NCI-H446 (cell line): Measurements from ENCODE around the gene RAPGEF1.

Experiments used
- DNase-seq, 2 experiments: peaks; one replicate each; lab custom pipeline; 2025; lab: John Stamatoyannopoulos, UW

RAPGEF1 gene

DNA sequence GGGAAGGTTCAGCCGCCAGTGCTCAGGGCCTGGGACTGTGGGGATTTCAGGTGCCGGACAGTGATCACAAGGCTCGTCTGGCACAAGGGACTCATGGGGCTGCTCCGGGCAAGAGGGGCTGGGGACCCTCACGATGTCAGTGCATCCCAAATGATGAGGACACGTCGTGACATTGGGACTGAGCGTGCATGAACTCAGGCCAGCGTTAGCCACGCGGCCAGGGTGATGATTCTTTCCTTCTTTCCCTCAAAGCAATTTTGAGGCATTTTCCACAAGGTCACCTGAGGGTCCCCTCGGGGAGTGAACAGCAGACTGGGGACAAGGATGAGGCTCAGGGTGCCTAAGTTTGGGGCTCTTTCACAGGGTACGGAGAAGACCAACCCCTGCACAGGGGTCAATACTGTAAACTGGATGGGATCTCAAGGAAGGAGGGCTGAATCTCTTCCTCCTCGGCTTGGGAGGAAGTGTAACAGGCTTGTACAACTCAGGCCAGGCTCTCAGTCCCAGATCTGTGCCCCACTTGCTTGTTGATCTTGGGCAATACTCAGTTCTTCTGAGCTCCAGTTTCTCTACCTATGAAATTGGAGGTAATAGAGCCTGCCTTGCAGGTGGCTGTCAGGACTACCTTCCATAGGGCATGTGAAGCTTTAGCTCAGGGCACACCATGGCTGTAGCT lies 116.1 kb downstream of the RAPGEF1 start:
- DNase-seq = no peak

DNA sequence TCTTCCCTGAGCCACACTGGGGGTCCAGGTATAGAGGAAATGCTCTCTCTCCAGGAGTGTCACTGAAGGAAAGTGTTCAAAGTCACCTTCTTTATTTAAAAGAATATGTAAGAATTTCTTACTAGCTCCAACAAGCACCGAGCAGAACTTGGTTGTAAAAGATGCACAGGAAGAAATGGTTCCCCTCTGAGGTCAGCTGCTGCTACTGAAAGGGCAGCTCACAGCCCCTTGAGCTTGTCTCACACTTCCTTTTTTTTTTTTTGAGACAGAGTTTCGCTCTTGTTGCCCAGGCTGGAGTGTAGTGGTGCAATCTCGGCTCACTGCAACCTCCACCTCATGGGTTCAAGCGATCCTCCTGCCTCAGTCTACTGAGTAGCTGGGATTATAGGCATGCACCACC lies 117.4 kb downstream of the RAPGEF1 start:
- no peak for DNase-seq

DNA sequence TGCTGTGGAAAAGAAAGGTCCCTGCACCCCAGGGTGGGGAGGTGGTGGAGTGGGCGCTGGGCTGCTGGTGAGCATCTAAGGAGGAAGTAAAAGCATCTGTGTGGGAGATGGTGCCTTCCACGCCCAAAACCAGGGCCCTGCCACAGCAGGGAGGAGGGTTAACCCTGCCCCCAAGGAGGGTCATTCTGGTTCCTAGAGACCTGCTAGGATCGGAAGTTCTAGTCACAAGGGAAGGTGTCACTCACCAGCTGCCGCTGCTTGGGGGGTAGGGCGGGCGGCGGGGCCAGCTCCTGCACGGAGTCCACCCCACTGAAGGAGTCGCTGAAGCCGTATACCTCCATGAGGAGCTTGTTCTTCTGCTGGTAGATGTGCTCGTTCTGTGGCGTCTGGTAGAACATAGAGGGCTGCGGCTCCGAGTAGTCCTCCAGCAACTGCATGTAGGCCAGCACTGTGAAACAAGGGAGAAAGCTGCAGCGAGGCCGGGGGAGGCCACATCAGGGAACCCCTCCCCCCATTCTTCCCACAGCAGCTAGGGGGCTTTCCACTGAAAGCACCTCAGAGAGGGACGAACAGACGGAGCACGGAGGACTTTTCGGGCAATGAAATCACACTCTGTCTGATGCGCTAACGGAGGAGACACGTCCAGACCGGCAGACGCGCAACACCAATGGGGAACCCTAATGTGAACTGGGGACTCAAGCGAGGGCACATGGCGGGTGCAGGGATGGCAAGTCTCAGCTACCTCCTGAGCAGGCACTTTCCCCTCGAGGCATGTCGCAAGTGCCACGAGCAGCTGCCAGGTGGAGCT lies 118.1 kb downstream of the RAPGEF1 start:
- no peak for DNase-seq

DNA sequence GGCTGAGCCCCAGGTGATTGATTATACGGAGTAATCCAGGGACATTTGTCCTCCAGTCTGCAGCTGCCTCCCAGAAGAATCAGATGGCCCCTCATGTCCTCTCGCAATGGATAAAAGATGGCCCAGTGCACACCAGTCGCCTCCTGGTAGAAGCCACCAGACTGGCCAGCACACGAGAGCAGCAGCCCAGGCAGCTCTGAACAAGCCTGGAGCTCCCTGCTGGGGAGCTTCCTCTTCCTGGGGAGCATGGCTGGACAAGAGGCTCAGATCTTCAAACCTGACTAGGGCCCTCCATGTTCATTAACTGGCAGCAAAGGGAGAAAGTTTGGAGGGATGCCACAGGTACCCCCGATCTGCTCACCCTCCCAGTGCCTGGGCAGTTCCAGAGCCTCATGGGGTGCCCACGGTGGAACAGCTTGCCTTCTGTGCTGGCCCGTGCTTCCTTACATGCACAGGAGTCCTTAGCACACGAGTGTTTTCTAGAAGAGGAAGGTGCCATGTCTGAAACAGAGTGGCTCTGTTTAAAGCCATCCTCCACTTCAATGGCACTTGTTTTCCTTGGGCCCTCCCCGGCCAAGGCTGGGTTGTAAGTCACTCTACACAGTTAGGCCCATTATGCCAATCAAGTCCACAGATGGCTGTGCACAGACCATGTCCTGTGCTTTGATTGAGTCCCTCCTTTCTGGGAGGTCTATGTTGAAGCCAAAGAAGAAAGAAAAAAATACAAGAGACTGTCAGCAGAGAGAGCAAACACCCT lies 118.9 kb downstream of the RAPGEF1 start:
- DNase-seq = peak in 1 of 2 experiments; percentile 3

DNA sequence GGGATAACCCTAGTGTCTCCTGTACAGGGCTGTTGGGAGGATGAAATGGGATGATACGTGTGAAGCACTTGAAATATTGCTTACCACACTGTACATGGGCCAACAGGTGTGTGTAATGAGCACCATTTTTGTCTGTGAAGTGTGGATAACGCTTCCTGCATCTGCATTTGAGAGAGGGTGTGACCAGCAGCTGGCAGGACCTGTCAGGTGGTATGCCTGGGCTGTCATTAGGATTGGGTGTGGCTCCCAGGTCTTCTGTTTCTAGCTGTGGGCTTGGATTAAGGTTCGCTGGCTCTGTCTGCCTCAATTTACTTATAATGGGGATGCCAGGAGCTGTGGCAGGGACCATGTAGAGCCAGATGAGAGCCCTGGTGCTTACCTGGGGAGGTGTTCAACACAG lies 120.2 kb downstream of the RAPGEF1 start:
- no peak for DNase-seq

DNA sequence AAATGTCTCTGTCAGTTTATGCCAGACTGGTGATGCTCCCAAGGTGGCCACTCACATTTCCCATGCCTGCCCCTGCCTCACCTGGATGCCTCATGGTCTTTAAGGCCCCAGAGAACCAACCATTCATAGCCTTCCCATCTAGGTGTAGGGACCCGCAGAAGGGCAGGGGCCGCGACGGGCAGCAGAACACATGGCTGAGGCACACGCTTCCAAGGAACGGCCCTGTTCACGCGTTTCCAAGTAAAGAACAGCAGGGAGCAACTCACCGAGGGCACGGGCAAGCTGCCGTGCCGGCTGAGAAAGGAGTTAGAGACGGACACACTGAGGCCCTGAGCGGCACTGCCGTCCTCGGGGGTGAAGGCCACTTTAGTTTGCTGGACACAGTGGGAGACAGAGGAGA lies 121.1 kb downstream of the RAPGEF1 start:
- DNase-seq = no peak

DNA sequence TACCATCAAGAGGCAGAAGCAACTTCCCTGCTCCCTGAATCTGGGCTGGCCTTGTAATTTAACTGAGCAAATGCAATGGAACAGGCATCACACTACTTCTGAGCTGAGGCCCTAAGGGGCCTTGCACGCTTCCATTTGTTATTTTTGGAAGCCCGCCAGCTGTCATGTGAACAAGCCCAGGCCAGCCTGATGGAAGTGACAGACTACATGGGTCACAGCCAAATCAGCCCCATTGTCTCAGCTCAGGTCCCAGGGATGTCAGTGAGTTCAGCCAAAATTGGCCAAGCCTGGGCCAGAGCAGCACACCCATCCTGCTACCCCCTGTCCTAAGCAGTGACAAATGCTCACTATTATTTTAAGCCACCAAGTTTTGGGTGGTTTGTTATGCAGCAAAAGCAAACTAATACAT lies 121.8 kb downstream of the RAPGEF1 start:
- DNase-seq = peak in 1 of 2 experiments; percentile 48

DNA sequence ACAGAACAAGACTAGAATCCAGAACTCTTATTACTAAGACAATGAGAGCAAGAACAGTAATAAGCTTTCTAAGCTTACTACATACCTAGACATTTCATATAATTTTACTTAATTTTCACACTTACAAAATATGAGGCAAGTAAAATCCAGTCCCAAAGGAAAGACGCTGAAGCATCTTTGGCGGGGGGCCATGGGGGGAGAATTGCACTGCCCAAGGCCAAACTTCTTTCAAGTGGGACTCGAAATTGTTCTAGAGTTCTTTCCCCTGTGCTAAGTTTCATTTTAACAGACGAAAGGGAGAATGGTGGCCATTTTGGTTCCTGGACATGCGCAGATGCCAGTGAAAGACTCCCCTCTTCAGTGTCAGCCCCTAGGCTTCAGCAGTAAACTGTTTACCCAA lies 122.3 kb downstream of the RAPGEF1 start:
- DNase-seq = no peak

DNA sequence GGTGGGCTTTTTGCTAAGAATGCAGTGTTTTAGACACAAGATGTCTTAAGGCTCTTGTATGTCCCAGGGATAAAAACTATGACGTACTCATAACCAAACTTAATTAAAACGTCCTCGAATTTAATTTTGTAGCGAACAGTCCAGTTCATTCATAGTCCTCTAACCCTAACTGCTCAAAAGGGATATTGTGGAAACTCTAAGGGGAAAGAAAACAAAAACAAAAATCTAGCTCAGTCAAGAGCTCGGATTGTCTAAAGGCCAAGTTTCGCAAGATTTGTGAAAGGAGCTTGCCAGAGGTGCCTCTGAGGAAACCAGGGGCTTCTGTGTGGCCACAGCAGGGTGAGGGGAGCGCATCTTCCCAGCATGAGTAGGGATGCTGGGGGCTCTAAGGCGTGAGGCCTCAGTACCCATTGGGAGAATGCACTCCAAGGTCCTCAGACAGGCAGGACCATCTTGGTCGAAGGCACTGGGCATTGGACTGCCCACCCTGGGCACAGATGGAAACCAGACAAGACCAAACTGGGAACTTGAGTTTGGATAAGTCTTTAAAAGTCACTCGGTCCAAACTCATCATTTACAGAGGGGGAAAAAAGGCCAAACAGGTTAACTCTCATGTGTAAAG lies 122.8 kb downstream of the RAPGEF1 start:
- DNase-seq = no peak

DNA sequence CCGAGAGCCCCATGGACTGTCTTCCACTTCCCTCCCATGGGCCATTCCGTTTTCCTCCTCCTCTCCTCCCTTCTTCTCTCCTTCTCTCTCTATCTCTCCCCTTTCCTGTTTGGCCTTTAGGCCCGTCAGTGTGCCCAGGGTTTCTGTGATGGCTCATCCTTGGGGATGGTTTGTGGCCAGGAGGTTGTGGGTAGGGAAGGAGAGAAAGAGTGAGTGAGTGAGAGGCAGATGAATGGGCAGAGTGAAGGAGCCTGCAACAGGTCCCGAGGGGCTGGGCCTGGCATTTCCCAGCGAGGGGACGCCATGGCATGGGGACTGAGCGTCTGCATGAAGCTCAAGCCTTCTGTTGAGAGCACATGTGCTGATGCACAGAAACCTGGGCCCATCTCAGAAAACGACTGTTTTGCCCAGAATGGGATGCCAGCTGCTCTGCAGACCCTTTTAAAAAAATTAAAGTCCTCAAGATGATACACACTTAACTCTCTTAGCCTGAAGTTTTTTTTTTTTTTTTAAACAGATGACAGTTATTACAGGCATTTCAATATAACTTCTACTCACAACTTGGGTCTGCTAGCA lies 125.4 kb downstream of the RAPGEF1 start:
- DNase-seq = no peak

DNA sequence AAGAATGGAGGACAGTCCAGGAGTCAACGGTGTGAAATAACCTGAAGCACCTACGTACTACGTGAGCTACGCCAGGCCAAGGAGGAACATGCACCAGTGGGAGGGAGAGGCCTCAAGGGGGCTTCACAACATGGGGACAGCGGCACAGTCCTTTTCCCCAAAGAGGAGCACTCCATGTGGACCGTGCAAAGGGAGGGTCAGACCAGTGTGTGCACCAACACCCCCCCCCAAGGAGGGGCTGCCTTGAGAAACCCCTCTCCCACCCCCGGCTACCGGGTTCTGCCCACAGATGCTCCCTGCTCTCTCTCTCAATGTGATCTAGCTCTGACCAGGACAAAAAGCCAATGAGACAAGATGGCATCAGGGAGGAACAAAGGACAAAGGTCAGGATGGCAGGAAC lies 126.0 kb downstream of the RAPGEF1 start:
- no peak for DNase-seq

DNA sequence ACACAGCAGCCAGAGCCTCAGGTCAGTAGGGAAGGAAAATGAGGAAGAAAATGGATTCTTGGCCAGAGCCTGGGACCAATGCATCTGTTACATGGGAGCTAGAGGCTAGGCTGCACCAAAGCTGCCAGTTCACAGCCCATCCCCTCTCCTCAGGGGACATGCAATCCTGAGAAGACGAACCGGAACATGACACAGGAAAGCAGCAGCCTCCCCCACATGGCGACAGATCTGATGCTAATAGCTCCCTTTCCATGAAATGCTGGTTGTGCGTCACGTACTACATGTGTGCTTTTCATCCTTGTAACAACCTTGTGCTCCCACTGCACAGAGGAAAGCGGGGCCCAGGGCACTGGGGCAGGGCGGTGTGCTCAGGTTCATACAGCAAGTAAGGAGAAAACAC lies 127.0 kb downstream of the RAPGEF1 start:
- DNase-seq = no peak

DNA sequence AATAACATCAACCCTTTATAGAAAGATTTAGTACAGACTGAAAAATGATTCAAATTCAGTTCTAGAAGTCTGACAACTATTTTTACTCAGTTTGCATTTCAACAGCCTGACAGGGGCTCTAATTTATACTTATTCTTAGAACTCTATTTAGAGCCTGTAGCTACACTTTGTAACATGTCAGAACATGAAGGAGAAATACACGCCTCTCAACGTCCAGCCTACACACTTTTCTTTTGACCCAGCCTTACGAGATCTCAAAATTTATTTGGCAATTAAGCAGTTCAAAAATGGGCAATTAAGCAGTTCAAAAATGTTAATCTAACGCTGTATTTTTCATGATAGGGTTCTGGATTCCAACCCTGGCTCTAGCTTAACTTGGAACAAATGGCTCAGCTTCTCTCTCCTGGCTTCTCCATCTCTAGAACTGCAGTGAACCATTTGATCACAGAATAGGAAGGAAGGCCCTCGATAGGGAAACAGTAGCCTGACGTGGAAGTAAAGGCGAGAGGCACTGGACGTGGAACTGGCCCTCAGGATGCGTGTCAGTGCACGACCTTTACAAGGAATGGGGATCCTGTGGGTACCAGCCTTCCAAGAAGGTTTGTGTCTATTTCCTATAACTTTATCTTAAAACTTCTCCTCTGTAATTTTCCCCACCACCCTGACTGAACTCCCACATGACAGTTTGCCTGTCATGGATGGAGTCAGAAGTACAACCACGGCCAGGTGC lies 128.1 kb downstream of the RAPGEF1 start:
- no peak for DNase-seq

DNA sequence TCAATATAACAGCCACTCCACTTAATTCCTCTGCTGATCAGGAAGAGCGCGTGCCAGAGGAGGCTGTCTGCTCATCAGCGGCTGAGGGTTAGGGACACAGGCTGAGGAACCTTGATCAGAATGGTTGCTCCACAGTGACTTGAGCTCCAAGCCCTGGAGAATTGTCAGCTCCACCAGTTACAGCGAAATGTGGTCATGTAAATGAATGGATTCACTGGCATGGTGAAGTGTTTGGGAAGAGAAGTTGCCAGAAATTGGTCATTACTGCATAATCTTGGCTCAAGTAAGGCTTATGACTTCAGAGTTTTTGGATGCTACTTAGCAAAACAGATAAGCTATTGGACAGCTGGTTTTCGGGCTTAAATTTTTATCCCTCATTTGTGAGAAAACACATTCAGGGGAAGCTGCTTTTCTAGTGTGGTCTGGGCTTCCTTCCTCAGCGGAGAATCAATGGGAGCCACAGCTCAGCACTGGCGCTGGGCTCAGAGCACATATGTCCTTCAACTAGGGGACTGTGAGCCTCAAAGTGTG lies 129.6 kb downstream of the RAPGEF1 start:
- peak; percentile 81 to 87 for DNase-seq

DNA sequence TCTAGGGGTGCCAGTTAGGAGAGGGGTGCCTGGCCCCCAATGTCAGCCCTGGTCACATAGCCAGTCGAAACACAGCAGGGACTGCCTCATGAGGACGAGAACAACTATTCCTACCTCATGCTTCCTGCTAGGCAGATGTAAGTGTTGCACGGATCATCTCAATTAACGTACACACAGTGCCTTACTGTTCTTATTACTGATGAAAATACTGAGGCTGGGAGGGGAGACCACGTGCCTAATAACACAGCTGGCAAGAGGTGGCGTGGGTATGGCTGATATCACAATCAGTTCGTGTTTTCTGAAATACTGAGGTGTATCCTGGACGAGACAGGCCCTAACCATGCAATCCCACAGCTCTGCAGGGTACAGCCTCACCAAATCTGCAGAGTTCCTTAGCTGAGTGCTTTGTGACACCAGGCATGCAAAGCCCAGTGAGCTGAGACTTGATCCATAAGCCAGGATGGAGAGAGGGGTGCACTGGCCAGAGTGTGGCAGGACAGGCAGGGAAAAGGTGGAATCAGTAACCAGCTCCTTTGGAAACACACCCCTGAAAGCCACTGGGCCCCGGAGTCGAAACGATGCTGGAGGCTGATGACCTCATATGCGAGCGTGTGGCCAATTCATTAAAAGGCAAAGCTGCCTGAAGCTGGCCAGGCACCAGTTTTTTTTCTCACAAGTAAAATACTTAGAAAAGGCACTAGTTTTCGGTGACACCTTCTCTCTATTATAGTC lies 130.6 kb downstream of the RAPGEF1 start:
- peak; percentile 57 to 65 for DNase-seq

DNA sequence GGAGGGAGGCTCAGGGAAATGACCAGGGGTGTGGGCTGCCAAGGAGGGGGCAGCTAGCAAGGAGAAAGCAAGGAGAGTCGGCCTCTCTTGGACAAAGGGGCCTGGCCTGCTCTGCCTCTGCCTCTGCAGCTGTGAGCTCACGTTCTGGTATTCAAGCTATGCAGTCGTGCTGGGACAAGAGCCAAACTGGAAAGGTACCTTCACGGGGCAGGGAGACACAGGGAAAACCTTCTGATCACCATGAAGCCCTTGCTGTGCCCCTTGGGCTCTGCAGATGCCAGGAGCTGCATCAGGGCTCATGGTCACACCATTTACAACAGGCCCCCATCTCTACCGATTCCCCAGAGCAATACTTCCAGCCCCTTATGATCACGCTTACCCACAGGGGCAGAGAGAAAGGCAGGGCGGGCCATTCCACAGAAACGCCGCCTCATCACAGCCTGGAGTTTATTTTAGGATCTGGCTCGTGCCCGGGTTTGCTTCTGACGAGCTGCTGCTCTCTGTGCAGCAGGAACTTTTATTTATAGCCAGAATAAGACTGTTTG lies 131.3 kb downstream of the RAPGEF1 start:
- peak in 1 of 2 experiments; percentile 3 for DNase-seq

DNA sequence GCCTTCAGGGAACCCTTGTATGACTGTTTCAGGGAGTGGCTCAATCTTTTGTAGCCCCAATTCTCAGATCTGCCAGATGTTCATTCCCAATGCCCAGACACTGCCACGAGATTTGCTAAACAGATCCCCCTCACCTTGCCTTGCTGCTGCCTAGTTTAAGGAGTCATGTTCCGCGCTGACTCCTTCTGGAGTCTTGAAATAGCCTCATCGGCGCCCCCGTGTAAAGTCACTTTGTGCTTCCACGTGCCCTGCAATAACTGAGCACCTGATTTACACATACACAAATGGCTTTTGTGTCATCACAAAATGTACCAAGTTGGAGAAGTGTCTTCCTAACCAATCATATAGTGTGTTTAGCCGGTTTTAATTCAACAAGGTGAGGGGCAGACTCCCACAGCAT lies 132.3 kb downstream of the RAPGEF1 start:
- no peak for DNase-seq

DNA sequence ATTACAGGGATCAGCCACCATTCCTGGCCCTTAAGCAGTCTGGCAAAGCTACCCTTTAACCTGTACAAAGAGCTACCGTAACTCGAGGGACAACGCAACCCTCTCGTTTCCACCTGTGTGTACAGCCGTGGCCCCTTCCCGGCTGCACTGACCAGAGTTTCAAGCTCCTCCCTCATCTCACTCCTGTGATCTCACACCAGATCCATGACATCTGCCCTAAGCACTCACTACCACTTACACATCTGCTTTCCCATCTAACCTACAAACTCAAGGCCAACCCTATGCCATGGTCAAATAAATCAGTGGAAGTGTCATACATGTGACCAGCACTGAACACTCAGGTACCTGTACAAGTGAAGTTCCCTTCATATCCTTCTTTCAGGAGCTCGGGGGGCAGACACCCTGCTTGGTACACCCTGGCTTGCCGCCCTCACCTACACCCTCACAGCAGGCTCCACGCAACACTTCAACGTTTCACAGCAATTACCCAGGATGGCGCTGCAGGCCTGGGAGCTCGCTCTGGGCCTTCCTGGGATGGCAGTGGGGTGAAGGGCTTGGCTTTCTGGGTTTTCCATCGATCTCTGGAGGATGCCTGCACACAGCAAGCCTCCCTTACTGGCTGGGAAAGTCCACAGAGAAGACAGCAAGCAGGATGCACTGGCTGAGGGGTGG lies 132.8 kb downstream of the RAPGEF1 start:
- DNase-seq = no peak

DNA sequence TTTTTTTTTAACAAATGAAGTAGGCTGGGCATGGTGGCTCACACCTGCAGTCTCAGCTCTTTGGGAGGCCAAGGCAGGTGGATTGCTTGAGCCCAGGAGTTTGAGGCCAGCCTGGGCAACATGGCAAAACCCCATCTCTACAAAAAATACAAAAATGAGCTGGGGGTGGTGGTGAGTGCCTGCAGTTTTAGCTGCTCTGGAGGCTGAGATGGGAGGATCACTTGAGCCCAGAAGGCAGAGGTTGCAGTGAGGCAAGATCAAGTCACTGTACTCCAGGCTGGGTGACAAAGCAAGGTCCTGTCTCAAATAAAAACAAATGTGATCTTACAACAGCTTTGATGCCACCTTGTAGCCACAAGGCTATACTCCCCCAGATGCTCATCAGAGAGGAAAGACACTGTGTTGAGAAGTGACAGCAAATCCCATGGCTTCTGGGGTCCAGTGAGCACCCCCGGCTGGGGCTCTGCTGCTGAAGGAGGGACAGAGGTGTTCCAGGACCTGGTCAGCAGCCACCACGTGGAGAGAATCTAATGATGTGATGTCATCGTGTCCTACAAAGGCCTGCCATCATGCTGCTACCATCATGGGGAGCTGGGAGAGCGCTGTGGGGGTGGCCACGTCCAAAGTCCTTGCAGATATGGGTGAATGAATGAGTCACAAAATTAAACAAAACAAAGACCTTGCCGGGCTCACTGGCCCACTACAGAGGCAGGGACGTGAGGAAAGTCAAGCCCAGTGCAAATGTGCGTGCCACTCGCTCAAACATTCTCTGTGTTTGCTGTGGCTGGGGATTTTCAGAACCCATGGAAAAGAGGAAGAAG lies 133.9 kb downstream of the RAPGEF1 start:
- no peak for DNase-seq
